HepG2 (cell line): ENCODE measurements around the gene ZXDC. TPM values are rescaled to one million over a fixed set of nuclear protein-coding genes. Genes with fewer than 3 reads are reported as not detected.
A peak's percentile ranks its signal among the peaks of the same experiment; 100 is the strongest.

ENCODE experiments used
- ATF7 ChIP-seq, 2 experiments: fragments of 450-650 bp in 1 of 2; sonication (generic) in 1 of 2; formaldehyde crosslinking in 1 of 2; IDR thresholded peaks; 2 replicates each; pipeline versions ENCODE4 v1.4.0 to v1.6.1; 2016 to 2020; ENCODE audit warnings: antibody characterized with exemption in 1 of 2, mild to moderate bottlenecking in 1 of 2, missing genetic modification reagents in 1 of 2
- CEBPG ChIP-seq: IDR thresholded peaks from 2 replicates; pipeline ENCODE4 v1.6.1; 2016
- EP300 ChIP-seq, 3 experiments: sonication (generic) in 1 of 3; formaldehyde crosslinking in 1 of 3; IDR thresholded peaks; 2 replicates each; pipeline versions ENCODE4 v1.5.1 to v1.6.1; 2011 to 2020; ENCODE audit warnings: low read depth in 2 of 3, low read length in 2 of 3, borderline replicate concordance in 1 of 3, improper control_type of control experiment in 1 of 3, mild to moderate bottlenecking in 1 of 3, missing genetic modification reagents in 1 of 3, moderate library complexity in 1 of 3
- KDM3A ChIP-seq: IDR thresholded peaks from 2 replicates; pipeline ENCODE4 v1.6.1; 2018; ENCODE audit warnings: low read depth, missing compliant biosample characterization
- PAWR ChIP-seq: sonication (generic); formaldehyde crosslinking; IDR thresholded peaks from 2 replicates; pipeline ENCODE4 v1.4.0; 2020; ENCODE audit warnings: missing genetic modification reagents, mild to moderate bottlenecking, borderline replicate concordance
- XRCC5 ChIP-seq: fragments of 200-400 bp; formaldehyde crosslinking; optimal IDR thresholded peaks from 2 replicates; pipeline ENCODE3; 2017; ENCODE audit warnings: mild to moderate bottlenecking, low read length
- ZBTB8A ChIP-seq: sonication (generic); formaldehyde crosslinking; IDR thresholded peaks from 2 replicates; pipeline ENCODE4 v1.4.0; 2020; ENCODE audit warnings: mild to moderate bottlenecking, low read depth, missing genetic modification reagents, borderline replicate concordance
- ZNF33B ChIP-seq: sonication (generic); formaldehyde crosslinking; IDR thresholded peaks from 2 replicates; pipeline ENCODE4 v1.5.1; 2020; ENCODE audit warnings: mild to moderate bottlenecking, missing genetic modification reagents
- ZNF552 ChIP-seq: sonication (generic); formaldehyde crosslinking; IDR thresholded peaks from 2 replicates; pipeline ENCODE4 v1.9.0; 2022; ENCODE audit warnings: missing genetic modification reagents, mild to moderate bottlenecking, borderline replicate concordance
- ZNF816 ChIP-seq: sonication (generic); formaldehyde crosslinking; IDR thresholded peaks from 2 replicates; pipeline ENCODE4 v1.8.0; 2022; ENCODE audit warnings: missing genetic modification reagents, mild to moderate bottlenecking, borderline replicate concordance
- ZNF878 ChIP-seq: sonication (generic); formaldehyde crosslinking; IDR thresholded peaks from 2 replicates; pipeline ENCODE4 v1.8.1; 2023; ENCODE audit warnings: mild to moderate bottlenecking, missing genetic modification reagents, moderate library complexity
- polyA plus RNA-seq, 8 experiments: library from polyadenylated mRNA; depleted of rRNA in 3 of 8; stranded (reverse) in 7 of 8; unstranded in 1 of 8; fragments of >200 nt; fragmentation: Illumina TruSeq in 4 of 8; extraction: Trizol in 4 of 8; gene quantifications; 2 replicates each; pipeline versions ENCODE4 v1.2.1 to v1.2.3, GENCODE V29; 2011 to 2016; ENCODE audit warnings: low read depth in 4 of 8, missing spikeins in 1 of 8, mixed read lengths in 1 of 8; ENCODE audit not compliant: insufficient read depth in 1 of 8
- total RNA-seq, 5 experiments: library from RNA; depleted of rRNA; stranded (reverse); fragments of >200 nt; fragmentation: Illumina TruSeq; extraction: Trizol; gene quantifications; 2 replicates each; pipeline ENCODE4 v1.2.3, GENCODE V29; 2016; ENCODE audit warnings: low read depth in 1 of 5
- TF ChIP-seq, protein P1 (sequence below): sonication (generic); formaldehyde crosslinking; conservative IDR thresholded peaks from 2 replicates; pipeline ENCODE4 v1.4.0; 2020; ENCODE audit warnings: mild to moderate bottlenecking, missing genetic modification reagents, moderate library complexity
- TF ChIP-seq, protein P2 (sequence below): IDR thresholded peaks from 2 replicates; pipeline ENCODE4 v1.6.1; 2016; ENCODE audit warnings: mild to moderate bottlenecking
- TF ChIP-seq, protein P3 (sequence below): sonication (generic); formaldehyde crosslinking; conservative IDR thresholded peaks from 2 replicates; pipeline ENCODE4 v1.8.0; 2022; ENCODE audit warnings: mild to moderate bottlenecking, moderate library complexity, missing genetic modification reagents
- TF ChIP-seq, protein P4 (sequence below): sonication (generic); formaldehyde crosslinking; IDR thresholded peaks from 2 replicates; pipeline ENCODE4 v1.4.0; 2020; ENCODE audit warnings: missing genetic modification reagents, mild to moderate bottlenecking, borderline replicate concordance
- TF ChIP-seq, protein P5 (sequence below): IDR thresholded peaks from 2 replicates; pipeline ENCODE4 v1.6.1; 2016; ENCODE audit warnings: missing compliant biosample characterization, missing genetic modification reagents, borderline replicate concordance

ZXDC gene
- total and polyA plus RNA-seq, 2 of the 13 experiments (the other 11 are each of a cell fraction or from before 2014, with no cell fraction given) = 17.6 to 21.2 TPM

DNA sequence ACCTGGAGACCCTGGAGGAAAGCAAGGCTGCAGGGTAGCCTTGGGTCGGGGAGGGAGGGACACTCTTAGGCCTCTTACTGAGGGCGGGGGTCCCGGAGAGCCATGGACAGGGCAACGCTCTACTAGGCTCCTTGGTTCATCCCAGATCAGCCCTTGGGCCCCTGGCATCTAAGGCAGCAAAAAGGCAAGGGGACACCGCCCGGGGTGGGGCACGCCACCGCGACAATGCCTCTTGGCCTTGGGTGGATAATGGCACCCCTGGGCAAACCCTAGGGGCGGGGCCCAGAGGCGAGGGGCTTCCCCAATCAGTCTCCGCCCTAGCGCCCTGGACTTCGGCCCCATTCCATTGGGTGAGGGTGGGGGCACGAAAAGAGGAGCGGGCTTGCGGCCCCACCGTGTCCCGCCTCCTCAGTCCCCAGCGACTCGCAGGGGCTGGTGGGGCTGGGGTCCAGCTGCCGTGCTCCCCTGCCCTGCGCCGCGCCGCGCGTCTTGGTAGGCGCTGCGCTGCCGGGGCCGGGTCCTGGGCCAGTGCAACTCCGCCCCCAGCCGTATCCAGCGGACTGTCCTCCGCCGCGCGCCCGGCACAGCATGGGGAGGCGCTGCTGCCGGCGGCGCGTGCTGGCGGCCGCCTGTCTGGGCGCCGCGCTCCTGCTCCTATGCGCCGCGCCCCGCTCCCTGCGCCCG lies 48.2 kb upstream of the ZXDC start, which contains the start of gene CHST13 (continued):
- TF ChIP-seq, protein P1, sequence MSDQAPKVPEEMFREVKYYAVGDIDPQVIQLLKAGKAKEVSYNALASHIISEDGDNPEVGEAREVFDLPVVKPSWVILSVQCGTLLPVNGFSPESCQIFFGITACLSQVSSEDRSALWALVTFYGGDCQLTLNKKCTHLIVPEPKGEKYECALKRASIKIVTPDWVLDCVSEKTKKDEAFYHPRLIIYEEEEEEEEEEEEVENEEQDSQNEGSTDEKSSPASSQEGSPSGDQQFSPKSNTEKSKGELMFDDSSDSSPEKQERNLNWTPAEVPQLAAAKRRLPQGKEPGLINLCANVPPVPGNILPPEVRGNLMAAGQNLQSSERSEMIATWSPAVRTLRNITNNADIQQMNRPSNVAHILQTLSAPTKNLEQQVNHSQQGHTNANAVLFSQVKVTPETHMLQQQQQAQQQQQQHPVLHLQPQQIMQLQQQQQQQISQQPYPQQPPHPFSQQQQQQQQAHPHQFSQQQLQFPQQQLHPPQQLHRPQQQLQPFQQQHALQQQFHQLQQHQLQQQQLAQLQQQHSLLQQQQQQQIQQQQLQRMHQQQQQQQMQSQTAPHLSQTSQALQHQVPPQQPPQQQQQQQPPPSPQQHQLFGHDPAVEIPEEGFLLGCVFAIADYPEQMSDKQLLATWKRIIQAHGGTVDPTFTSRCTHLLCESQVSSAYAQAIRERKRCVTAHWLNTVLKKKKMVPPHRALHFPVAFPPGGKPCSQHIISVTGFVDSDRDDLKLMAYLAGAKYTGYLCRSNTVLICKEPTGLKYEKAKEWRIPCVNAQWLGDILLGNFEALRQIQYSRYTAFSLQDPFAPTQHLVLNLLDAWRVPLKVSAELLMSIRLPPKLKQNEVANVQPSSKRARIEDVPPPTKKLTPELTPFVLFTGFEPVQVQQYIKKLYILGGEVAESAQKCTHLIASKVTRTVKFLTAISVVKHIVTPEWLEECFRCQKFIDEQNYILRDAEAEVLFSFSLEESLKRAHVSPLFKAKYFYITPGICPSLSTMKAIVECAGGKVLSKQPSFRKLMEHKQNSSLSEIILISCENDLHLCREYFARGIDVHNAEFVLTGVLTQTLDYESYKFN (CRISPR knock-in tag) = peak; percentile 90
- TF ChIP-seq XRCC5 = no peak
- no peak for TF ChIP-seq ZNF878
- TF ChIP-seq EP300 (IDR thresholded peaks at IDR 0.05; ENCODE audit: low read depth in 2 of 2, low read length in 2 of 2) = peak in 1 of 2 experiments; percentile 38; a peak in 1 of 4 replicates
- peak; percentile 57; the same call in 1 of the 2 replicates for TF ChIP-seq EP300 (CRISPR knock-in tag; IDR thresholded peaks at IDR 0.05; ENCODE audit: borderline replicate concordance)
- TF ChIP-seq, protein P2, sequence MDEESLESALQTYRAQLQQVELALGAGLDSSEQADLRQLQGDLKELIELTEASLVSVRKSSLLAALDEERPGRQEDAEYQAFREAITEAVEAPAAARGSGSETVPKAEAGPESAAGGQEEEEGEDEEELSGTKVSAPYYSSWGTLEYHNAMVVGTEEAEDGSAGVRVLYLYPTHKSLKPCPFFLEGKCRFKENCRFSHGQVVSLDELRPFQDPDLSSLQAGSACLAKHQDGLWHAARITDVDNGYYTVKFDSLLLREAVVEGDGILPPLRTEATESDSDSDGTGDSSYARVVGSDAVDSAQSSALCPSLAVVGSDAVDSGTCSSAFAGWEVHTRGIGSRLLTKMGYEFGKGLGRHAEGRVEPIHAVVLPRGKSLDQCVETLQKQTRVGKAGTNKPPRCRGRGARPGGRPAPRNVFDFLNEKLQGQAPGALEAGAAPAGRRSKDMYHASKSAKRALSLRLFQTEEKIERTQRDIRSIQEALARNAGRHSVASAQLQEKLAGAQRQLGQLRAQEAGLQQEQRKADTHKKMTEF (CRISPR knock-in tag) = peak; percentile 63
- peak; percentile 92 for TF ChIP-seq KDM3A
- no peak for TF ChIP-seq ZBTB8A (CRISPR knock-in tag)
- no peak for TF ChIP-seq ZNF552 (CRISPR knock-in tag)
- peak; percentile 31; the same call in 1 of the 2 replicates for TF ChIP-seq ZNF816 (CRISPR knock-in tag)
- no peak for TF ChIP-seq PAWR
- TF ChIP-seq ATF7 (IDR thresholded peaks at IDR 0.05) = no peak
- 0 out of 2 replicates have a peak, but pooled peaks have one; percentile 18 for TF ChIP-seq ATF7 (CRISPR knock-in tag; IDR thresholded peaks at IDR 0.05)
- TF ChIP-seq, protein P3, sequence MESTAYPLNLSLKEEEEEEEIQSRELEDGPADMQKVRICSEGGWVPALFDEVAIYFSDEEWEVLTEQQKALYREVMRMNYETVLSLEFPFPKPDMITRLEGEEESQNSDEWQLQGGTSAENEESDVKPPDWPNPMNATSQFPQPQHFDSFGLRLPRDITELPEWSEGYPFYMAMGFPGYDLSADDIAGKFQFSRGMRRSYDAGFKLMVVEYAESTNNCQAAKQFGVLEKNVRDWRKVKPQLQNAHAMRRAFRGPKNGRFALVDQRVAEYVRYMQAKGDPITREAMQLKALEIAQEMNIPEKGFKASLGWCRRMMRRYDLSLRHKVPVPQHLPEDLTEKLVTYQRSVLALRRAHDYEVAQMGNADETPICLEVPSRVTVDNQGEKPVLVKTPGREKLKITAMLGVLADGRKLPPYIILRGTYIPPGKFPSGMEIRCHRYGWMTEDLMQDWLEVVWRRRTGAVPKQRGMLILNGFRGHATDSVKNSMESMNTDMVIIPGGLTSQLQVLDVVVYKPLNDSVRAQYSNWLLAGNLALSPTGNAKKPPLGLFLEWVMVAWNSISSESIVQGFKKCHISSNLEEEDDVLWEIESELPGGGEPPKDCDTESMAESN (CRISPR knock-in tag) = peak; percentile 32
- TF ChIP-seq, protein P4, sequence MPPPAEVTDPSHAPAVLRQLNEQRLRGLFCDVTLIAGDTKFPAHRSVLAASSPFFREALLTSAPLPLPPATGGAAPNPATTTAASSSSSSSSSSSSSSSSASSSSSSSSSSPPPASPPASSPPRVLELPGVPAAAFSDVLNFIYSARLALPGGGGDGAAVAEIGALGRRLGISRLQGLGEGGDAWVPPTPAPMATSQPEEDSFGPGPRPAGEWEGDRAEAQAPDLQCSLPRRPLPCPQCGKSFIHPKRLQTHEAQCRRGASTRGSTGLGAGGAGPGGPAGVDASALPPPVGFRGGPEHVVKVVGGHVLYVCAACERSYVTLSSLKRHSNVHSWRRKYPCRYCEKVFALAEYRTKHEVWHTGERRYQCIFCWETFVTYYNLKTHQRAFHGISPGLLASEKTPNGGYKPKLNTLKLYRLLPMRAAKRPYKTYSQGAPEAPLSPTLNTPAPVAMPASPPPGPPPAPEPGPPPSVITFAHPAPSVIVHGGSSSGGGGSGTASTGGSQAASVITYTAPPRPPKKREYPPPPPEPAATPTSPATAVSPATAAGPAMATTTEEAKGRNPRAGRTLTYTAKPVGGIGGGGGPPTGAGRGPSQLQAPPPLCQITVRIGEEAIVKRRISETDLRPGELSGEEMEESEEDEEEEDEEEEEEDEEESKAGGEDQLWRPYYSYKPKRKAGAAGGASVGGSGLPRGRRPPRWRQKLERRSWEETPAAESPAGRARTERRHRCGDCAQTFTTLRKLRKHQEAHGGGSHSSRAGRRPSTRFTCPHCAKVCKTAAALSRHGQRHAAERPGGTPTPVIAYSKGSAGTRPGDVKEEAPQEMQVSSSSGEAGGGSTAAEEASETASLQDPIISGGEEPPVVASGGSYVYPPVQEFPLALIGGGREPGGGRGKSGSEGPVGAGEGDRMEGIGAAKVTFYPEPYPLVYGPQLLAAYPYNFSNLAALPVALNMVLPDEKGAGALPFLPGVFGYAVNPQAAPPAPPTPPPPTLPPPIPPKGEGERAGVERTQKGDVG (CRISPR knock-in tag) = no peak
- TF ChIP-seq ZNF33B (CRISPR knock-in tag) = no peak
- TF ChIP-seq CEBPG = no peak
- TF ChIP-seq, protein P5, sequence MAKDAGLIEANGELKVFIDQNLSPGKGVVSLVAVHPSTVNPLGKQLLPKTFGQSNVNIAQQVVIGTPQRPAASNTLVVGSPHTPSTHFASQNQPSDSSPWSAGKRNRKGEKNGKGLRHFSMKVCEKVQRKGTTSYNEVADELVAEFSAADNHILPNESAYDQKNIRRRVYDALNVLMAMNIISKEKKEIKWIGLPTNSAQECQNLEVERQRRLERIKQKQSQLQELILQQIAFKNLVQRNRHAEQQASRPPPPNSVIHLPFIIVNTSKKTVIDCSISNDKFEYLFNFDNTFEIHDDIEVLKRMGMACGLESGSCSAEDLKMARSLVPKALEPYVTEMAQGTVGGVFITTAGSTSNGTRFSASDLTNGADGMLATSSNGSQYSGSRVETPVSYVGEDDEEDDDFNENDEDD (CRISPR knock-in tag) = peak; percentile 40; the same call in 1 of the 2 replicates
